GM12875 (cell line): ENCODE measurements around the gene TUT4.
A peak's percentile ranks its signal among the peaks of the same experiment; 100 is the strongest.

Experiments used
- H3K4me3 ChIP-seq: one replicate; pipeline ENCODE4 v1.5.1; 2011; ENCODE audit warnings: low read depth, low read length, control low read depth
- TF ChIP-seq, protein P1 (sequence below): IDR thresholded peaks from 2 replicates; pipeline ENCODE4 v1.5.1; 2011; ENCODE audit warnings: low read depth, mild to moderate bottlenecking, control low read depth, inconsistent platforms, low read length, moderate library complexity, borderline replicate concordance; ENCODE audit not compliant: insufficient read depth

TUT4 gene

GRCh38 chr1:52552505-52553361 lies at the start of gene TUT4:
Gene TUT4 (minus strand): TSS chr1:52553092. CDS start chr1:52526280, 26,812 bp downstream.
- peak within 1 kb of the TSS; percentile 92 for H3K4me3 ChIP-seq
- TF ChIP-seq, protein P1, sequence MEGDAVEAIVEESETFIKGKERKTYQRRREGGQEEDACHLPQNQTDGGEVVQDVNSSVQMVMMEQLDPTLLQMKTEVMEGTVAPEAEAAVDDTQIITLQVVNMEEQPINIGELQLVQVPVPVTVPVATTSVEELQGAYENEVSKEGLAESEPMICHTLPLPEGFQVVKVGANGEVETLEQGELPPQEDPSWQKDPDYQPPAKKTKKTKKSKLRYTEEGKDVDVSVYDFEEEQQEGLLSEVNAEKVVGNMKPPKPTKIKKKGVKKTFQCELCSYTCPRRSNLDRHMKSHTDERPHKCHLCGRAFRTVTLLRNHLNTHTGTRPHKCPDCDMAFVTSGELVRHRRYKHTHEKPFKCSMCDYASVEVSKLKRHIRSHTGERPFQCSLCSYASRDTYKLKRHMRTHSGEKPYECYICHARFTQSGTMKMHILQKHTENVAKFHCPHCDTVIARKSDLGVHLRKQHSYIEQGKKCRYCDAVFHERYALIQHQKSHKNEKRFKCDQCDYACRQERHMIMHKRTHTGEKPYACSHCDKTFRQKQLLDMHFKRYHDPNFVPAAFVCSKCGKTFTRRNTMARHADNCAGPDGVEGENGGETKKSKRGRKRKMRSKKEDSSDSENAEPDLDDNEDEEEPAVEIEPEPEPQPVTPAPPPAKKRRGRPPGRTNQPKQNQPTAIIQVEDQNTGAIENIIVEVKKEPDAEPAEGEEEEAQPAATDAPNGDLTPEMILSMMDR, result 0 out of 2 replicates have a peak, but pooled peaks have one; percentile 22

- peak within 1 kb of the TSS; percentile 54 for H3K4me3 ChIP-seq
- TF ChIP-seq, protein P1, result no peak
Measured at GRCh38 chr1:52601991-52602855, 49.3 kb upstream of the TUT4 start, which contains the start of gene GPX7. Gene GPX7 (plus strand): TSS chr1:52602371. CDS start chr1:52602410, 39 bp downstream.

- H3K4me3 ChIP-seq, result no peak overlapping the region
- TF ChIP-seq, protein P1, result no peak
Measured at GRCh38 chr1:52601519-52601918, 48.6 kb upstream of the TUT4 start.

DNA sequence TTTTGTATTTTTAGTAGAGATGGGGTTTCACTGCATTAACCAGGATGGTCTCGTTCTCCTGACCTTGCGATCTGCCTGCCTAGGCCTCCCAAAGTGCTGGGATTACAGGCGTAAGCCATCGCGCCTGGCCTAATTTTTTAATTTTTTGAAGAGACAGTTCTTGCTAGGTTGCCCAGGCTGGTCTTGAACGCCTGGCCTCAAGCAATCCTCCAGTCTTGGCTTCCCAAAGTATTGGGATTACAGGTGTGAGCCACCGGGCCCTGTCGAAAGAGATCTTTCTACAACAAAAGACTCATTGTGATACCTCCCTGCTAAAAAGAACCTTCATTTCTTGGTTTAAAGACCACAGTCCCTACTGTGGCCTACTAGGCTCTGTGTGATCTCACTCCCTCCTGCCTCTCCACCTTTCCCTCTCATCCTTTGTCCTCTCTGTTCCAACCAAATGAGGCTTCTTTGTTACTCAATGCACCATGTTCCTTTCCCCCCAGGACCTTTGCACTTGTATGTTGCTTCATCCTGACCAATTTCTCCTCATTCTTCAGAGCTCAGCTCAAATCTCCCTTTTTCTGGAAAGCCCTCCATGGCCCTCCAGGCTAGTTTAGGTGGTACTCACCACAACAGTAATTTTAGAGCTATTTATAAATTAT lies 47.8 kb upstream of the TUT4 start:
- no peak overlapping the region for H3K4me3 ChIP-seq
- TF ChIP-seq, protein P1, result no peak

DNA sequence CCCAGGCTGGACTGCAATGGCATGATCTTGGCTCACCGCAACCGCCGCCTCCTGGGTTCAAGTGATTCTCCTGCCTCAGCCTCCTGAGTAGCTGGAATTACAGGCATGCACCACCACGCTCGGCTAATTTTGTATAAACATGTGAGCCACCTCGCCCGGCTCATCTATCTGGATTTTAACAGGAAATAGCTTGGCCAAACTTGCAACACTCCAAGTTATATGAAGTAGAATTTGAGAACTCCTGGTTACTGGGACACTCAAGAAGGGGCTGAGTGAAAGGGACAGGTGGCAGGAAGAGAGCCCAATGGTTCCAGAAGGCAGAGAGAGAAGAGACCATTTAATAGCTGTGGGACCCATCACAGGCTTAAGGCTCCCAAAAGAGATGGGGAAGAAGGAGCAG lies 46.3 kb upstream of the TUT4 start:
- no peak overlapping the region for H3K4me3 ChIP-seq
- TF ChIP-seq, protein P1, result no peak

GRCh38 chr1:52598729-52599128 lies 45.8 kb upstream of the TUT4 start:
- no peak overlapping the region for H3K4me3 ChIP-seq
- TF ChIP-seq, protein P1, result no peak
